ENCODE results near the gene MARCHF2.
A peak's percentile ranks its signal among the peaks of the same experiment; 100 is the strongest.

Gene MARCHF2

GRCh38 chr19:8413629-8413995, 507 bp downstream of the MARCHF2 start (continued):
- peak; percentile 66 for TF ChIP-seq PRDM10 (tag by site-specific recombination; IDR thresholded peaks at IDR 0.05)
- TF ChIP-seq, protein P1, sequence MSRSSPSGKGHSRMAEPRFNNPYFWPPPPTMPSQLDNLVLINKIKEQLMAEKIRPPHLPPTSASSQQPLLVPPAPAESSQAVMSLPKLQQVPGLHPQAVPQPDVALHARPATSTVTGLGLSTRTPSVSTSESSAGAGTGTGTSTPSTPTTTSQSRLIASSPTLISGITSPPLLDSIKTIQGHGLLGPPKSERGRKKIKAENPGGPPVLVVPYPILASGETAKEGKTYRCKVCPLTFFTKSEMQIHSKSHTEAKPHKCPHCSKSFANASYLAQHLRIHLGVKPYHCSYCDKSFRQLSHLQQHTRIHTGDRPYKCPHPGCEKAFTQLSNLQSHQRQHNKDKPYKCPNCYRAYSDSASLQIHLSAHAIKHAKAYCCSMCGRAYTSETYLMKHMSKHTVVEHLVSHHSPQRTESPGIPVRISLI (tag by site-specific recombination; IDR thresholded peaks at IDR 0.05): no peak
- TF ChIP-seq, protein P2, sequence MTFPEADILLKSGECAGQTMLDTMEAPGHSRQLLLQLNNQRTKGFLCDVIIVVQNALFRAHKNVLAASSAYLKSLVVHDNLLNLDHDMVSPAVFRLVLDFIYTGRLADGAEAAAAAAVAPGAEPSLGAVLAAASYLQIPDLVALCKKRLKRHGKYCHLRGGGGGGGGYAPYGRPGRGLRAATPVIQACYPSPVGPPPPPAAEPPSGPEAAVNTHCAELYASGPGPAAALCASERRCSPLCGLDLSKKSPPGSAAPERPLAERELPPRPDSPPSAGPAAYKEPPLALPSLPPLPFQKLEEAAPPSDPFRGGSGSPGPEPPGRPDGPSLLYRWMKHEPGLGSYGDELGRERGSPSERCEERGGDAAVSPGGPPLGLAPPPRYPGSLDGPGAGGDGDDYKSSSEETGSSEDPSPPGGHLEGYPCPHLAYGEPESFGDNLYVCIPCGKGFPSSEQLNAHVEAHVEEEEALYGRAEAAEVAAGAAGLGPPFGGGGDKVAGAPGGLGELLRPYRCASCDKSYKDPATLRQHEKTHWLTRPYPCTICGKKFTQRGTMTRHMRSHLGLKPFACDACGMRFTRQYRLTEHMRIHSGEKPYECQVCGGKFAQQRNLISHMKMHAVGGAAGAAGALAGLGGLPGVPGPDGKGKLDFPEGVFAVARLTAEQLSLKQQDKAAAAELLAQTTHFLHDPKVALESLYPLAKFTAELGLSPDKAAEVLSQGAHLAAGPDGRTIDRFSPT (tag by site-specific recombination; IDR thresholded peaks at IDR 0.05): 0 out of 2 replicates have a peak, but pooled peaks have one; percentile 41
- TF ChIP-seq ZNF121 (tag by site-specific recombination; IDR thresholded peaks at IDR 0.05): no peak
- no peak for TF ChIP-seq ZNF518A (tag by site-specific recombination; conservative IDR thresholded peaks at IDR 0.05; ENCODE audit: low read depth)
- no peak for TF ChIP-seq ZNF138 (tag by site-specific recombination; IDR thresholded peaks at IDR 0.05; ENCODE audit: borderline replicate concordance)
- TF ChIP-seq ZNF629 (tag by site-specific recombination; IDR thresholded peaks at IDR 0.05): no peak
- no peak for TF ChIP-seq ZBTB48 (tag by site-specific recombination; IDR thresholded peaks at IDR 0.05)
- peak; percentile 29 for TF ChIP-seq ZFHX2 (tag by site-specific recombination; conservative IDR thresholded peaks at IDR 0.05)
- TF ChIP-seq, protein P3, sequence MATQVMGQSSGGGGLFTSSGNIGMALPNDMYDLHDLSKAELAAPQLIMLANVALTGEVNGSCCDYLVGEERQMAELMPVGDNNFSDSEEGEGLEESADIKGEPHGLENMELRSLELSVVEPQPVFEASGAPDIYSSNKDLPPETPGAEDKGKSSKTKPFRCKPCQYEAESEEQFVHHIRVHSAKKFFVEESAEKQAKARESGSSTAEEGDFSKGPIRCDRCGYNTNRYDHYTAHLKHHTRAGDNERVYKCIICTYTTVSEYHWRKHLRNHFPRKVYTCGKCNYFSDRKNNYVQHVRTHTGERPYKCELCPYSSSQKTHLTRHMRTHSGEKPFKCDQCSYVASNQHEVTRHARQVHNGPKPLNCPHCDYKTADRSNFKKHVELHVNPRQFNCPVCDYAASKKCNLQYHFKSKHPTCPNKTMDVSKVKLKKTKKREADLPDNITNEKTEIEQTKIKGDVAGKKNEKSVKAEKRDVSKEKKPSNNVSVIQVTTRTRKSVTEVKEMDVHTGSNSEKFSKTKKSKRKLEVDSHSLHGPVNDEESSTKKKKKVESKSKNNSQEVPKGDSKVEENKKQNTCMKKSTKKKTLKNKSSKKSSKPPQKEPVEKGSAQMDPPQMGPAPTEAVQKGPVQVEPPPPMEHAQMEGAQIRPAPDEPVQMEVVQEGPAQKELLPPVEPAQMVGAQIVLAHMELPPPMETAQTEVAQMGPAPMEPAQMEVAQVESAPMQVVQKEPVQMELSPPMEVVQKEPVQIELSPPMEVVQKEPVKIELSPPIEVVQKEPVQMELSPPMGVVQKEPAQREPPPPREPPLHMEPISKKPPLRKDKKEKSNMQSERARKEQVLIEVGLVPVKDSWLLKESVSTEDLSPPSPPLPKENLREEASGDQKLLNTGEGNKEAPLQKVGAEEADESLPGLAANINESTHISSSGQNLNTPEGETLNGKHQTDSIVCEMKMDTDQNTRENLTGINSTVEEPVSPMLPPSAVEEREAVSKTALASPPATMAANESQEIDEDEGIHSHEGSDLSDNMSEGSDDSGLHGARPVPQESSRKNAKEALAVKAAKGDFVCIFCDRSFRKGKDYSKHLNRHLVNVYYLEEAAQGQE (tag by site-specific recombination; IDR thresholded peaks at IDR 0.05): no peak
- no peak for TF ChIP-seq ZNF830 (tag by site-specific recombination; IDR thresholded peaks at IDR 0.05; ENCODE audit: low read depth)
- no peak for TF ChIP-seq ZNF558 (tag by site-specific recombination; IDR thresholded peaks at IDR 0.05)
- TF ChIP-seq ZBTB20 (tag by site-specific recombination; IDR thresholded peaks at IDR 0.05): no peak
- no peak for TF ChIP-seq ZNF140 (tag by site-specific recombination; IDR thresholded peaks at IDR 0.05)
- TF ChIP-seq ZNF184 (tag by site-specific recombination; IDR thresholded peaks at IDR 0.05): no peak
- TF ChIP-seq ZNF335 (tag by site-specific recombination; conservative IDR thresholded peaks at IDR 0.05): peak; percentile 61
- TF ChIP-seq, protein P4, sequence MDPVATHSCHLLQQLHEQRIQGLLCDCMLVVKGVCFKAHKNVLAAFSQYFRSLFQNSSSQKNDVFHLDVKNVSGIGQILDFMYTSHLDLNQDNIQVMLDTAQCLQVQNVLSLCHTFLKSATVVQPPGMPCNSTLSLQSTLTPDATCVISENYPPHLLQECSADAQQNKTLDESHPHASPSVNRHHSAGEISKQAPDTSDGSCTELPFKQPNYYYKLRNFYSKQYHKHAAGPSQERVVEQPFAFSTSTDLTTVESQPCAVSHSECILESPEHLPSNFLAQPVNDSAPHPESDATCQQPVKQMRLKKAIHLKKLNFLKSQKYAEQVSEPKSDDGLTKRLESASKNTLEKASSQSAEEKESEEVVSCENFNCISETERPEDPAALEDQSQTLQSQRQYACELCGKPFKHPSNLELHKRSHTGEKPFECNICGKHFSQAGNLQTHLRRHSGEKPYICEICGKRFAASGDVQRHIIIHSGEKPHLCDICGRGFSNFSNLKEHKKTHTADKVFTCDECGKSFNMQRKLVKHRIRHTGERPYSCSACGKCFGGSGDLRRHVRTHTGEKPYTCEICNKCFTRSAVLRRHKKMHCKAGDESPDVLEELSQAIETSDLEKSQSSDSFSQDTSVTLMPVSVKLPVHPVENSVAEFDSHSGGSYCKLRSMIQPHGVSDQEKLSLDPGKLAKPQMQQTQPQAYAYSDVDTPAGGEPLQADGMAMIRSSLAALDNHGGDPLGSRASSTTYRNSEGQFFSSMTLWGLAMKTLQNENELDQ (tag by site-specific recombination; IDR thresholded peaks at IDR 0.05; ENCODE audit: low read depth): no peak
- no peak for TF ChIP-seq SP7 (tag by site-specific recombination; IDR thresholded peaks at IDR 0.05)
- no peak for TF ChIP-seq ZNF10 (tag by site-specific recombination; IDR thresholded peaks at IDR 0.05)
- TF ChIP-seq SETDB1 (IDR thresholded peaks at IDR 0.05; ENCODE audit: insufficient read length, low read length): no peak
- no peak for TF ChIP-seq EGR2 (tag by site-specific recombination; IDR thresholded peaks at IDR 0.05; ENCODE audit: low read depth)
- no peak for TF ChIP-seq SALL2 (tag by site-specific recombination; IDR thresholded peaks at IDR 0.05; ENCODE audit: borderline replicate concordance)
- no peak for TF ChIP-seq ZFP69B (tag by site-specific recombination; IDR thresholded peaks at IDR 0.05)
